H1 (cell line): ENCODE measurements around the gene RAB3IP. TPM values are rescaled to one million over a fixed set of nuclear protein-coding genes. Genes with fewer than 3 reads are reported as not detected.

Experiments
- BACH1 ChIP-seq: IDR thresholded peaks from 2 replicates; pipeline ENCODE4 v1.6.1; 2012; ENCODE audit warnings: low read length, improper control_type of control experiment
- CHD7 ChIP-seq: fragments of 300-600 bp; sonication (generic); IDR thresholded peaks from 2 replicates; pipeline ENCODE4 v1.7.1; 2012; ENCODE audit warnings: low read length, moderate library complexity, mild to moderate bottlenecking, inconsistent platforms; ENCODE audit not compliant: insufficient replicate concordance
- JUN ChIP-seq: IDR thresholded peaks from 2 replicates; pipeline ENCODE4 v1.6.1; 2011; ENCODE audit warnings: low read depth, mild to moderate bottlenecking, improper control_type of control experiment, low read length
- polyA plus RNA-seq, 7 experiments: library from polyadenylated mRNA; depleted of rRNA in 3 of 7; stranded (reverse) in 5 of 7; unstranded in 2 of 7; fragments of >200 nt in 5 of 7; fragments of 200-250 nt in 2 of 7; gene quantifications; 1 replicate in 5 of 7; 2 replicates in 1 of 7; 4 replicates in 1 of 7; pipeline versions ENCODE4 v1.2.1 to v1.2.3, GENCODE V29; 2011 to 2013; ENCODE audit warnings: missing spikeins in 2 of 7, mixed read lengths in 2 of 7
- total RNA-seq: library from RNA; stranded (reverse); fragmentation: NEBNext Ultra II Directional; extraction: Animal tissue kit (Norgen Biotek cat#: 25700); gene quantifications from 2 replicates; pipeline ENCODE4 v1.2.1, GENCODE V29; 2021

RAB3IP gene
- total and polyA plus RNA-seq, 2 of the 8 experiments (the other 6 are each of a cell fraction or from before 2014, with no cell fraction given): 17.7 to 34.6 TPM

GRCh38 chr12:69698054-69698453, 40.6 kb upstream of the RAB3IP start (continued):
- TF ChIP-seq JUN (no peak), BACH1 (no peak), CHD7 (no peak)
